SKM-1 treated with dmso at 0.1 percent for 144 hours (cell line): Measurements from ENCODE around the gene LMX1B.

ENCODE experiments used
- DNase-seq: peaks from one replicate; lab custom pipeline; 2025; ENCODE audit not compliant: unreplicated experiment; lab: John Stamatoyannopoulos, UW

Gene LMX1B

GRCh38 chr9:126617003-126617822, 3.5 kb downstream of the LMX1B start:
- DNase-seq, result no peak

DNA sequence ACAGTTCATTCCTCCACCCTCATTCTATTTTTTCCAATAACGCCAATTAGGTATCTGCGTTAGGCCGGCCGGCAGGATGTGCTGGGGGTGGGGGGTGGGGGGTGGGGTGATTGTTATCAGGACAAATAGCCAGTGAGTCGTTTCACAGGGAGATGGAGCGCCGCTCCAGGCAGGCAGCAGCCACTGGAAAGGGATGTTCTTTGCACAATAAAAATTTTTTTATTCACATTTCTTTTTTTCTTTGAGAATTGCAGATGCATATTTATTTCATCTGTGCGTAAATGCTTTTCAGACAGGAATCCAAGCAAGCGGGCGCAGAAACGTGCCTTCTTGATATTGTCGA, 4.1 kb downstream of the LMX1B start:
- no peak for DNase-seq

GRCh38 chr9:126618190-126618584, 4.5 kb downstream of the LMX1B start:
- no peak for DNase-seq

GRCh38 chr9:126618585-126619360, 5.0 kb downstream of the LMX1B start:
- no peak for DNase-seq

DNA sequence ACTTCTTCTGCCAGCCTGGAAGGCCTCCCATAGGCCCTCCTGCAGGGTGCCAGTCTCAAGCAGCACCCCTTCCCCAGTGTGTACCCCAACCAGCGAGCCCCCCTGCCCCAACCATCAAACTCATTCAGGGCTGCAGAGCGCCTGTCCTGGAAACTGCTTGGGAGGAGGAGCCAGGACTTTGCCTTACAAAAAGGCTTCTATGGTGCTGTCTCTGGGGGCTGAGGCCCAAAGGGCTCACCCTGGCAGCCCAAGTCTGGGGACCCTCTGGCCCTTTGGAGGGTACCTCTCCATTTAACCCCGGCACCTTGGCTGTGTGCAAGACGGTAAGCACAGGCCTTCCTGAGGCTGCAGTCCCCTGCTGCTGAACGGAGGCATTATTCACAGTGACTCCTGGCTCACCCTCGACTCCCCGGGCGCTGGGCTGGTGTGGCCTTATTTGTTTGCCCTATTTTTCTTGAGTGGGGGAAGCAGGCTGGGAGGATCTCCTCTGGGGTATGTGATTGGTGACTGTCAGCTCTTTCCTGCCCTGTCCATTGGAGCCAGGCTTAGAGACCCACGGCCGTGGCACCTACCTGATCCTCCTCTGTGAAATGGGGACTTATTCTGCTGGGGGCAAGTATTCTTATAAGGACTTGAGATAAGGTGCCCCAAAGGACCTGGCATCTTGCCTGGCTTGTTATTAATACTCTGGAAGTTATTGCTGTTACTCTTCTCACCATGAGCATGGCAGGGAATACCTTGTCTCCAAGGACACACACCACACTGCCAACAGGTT, 5.8 kb downstream of the LMX1B start:
- no peak for DNase-seq

DNA sequence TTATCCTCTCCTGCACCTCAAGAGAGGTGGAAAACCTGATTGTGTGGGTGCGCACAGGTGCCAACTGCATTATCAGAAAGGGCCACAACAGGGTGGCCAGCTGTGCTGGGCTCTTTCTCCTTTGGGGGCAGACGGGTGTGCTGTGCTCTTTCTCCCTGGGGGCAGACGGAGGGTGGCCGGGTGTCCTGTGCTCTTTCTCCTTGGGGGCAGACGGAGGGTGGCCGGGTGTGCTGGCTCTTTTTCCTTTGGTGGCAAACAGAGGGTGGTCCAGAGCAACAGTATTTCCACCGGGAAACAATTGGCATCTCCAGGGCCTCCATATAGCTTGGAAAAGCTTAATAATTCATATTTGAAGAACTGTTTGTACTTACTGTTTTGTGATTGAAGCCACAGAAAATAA, 6.8 kb downstream of the LMX1B start:
- no peak for DNase-seq

- no peak for DNase-seq
These were observed 7.6 kb downstream of the LMX1B start for GRCh38 chr9:126621061-126621918.

DNA sequence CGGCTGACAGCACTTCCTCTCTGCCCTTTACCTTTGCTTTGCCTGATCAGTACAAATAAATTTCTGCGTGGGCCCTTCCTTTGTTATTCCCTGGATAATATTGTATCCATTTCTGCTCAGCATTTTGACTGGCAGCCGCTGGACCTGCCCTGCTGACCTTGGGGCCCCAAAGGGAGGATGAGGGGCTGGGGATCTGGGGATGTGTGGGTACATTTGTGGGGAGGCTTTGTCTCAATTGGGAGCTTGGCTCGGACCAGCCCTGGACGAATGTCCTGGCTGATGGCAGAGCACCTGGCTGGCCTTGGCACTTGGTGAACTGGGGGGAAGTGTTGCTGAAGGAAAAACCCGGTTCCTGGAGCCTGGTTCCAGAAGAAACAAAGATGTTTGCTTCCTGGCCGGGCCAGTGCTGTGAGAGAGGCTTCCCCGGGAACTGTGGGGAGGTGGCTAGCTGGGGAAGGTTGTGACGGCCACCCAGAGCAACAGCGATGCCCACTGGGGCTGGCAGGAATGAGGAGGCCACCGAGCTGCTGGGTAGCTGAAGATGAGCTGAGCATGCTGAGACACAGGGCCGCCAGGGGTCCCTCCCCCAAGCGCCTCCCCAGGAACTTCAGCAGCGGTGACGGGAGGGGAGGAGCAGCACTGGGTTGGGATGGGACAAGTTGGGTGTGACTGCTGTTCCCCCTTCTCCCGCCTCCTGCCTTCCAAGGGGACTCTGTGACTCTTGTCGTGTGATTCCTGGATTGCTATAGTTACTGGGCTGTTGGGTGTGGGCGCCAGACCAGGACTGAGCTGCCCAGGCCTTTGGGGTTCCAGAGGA, 8.4 kb downstream of the LMX1B start:
- no peak for DNase-seq

GRCh38 chr9:126623314-126623666, 9.6 kb downstream of the LMX1B start:
- no peak for DNase-seq

GRCh38 chr9:126623667-126624478, 10.1 kb downstream of the LMX1B start:
- no peak for DNase-seq

- DNase-seq, result no peak
These were observed 10.7 kb downstream of the LMX1B start for GRCh38 chr9:126624479-126624826.

- DNase-seq, result no peak
These were observed 11.2 kb downstream of the LMX1B start for GRCh38 chr9:126624912-126625311.

- no peak for DNase-seq
These were observed 11.8 kb downstream of the LMX1B start for GRCh38 chr9:126625329-126626126.

- DNase-seq, result no peak
These were observed 12.6 kb downstream of the LMX1B start for GRCh38 chr9:126626127-126626925.

- DNase-seq, result no peak
These were observed 13.2 kb downstream of the LMX1B start for GRCh38 chr9:126626926-126627233.

DNA sequence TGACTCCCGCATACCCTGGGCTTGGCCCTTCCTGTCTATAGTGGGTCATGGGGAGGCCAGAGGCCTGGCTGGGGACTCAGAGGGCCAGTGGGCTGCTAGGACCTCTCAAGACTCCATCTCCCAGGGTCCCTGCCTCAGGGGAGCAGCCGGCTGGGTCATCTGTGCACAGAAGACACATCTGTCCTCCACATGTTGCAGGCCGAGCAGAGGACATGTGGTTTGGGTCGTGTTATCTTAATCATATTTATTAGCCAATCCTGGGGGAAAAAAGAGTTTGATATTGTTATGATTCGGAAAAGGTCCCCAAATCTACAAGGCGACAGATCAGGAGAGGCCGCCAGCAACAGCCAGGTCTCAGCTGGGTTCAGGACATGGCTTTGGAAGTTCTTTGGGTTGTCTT, 14.4 kb downstream of the LMX1B start:
- DNase-seq, result no peak

GRCh38 chr9:126628969-126629674, 15.4 kb downstream of the LMX1B start:
- DNase-seq, result no peak
